Measurements from ENCODE around the gene SLC25A12. TPM values are rescaled to one million over a fixed set of nuclear protein-coding genes. Genes with fewer than 3 reads are reported as not detected.

SLC25A12 gene
- total and polyA plus RNA-seq, 2 of the 13 experiments (the other 11 are each of a cell fraction or from before 2014, with no cell fraction given), result 8.1 to 15.9 TPM

DNA sequence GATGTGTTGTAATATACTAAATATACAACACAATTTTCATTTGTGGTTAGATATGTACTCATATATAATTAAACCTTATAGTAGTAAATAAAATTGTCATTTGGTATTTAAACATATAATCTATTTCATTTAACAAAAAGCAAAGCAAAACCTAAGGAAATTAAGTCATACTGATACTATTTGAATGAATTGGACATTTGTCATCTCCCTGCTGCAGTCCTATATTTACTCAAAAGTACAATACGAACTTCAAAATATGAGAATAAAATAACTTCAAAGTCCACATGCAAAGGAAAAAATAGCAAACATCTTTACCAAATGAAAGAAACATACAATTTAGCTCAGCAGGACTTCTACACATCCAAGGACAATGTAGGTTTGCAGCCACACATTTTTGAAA lies 16.4 kb upstream of the SLC25A12 start:
- BruUV-seq (replicated peaks), result no TSS peak
- Histone ChIP-seq H3K36me3 (replicated peaks in 1 of 2; ENCODE audit: control insufficient read depth in 1 of 2, insufficient read depth in 2 of 2, low read length in 2 of 2) (no peaks in the 10 kb centered on the region), H3K27ac (ENCODE audit: extremely low read length, insufficient read depth, low read length) (no peak overlapping the region), H3K9me3 (ENCODE audit: low read length) (no peaks in the 10 kb centered on the region), H3K79me2 (ENCODE audit: insufficient read depth, low read length) (no peaks in the 10 kb centered on the region), H4K20me1 (ENCODE audit: insufficient read depth, low read length) (no peaks in the 10 kb centered on the region), H3K9ac (ENCODE audit: insufficient read depth, low read depth, low read length) (no peak overlapping the region), H3K4me1 (ENCODE audit: insufficient read depth, low read length) (peaks cover 6% of the 10 kb centered on the region; the same call in 1 of the 2 replicates), H3K27me3 (ENCODE audit: control insufficient read depth in 1 of 2, insufficient read depth in 2 of 2, low read length in 2 of 2) (peaks cover 0 to 35% of the 10 kb centered on the region in 2 experiments; a peak in 4 of 5 replicates), H3K4me2 (ENCODE audit: low read depth, low read length) (no peak overlapping the region), H2AFZ (ENCODE audit: low read length) (no peak overlapping the region), H3K4me3 (replicated peaks in 1 of 3; ENCODE audit: insufficient read depth in 1 of 3, low read depth in 2 of 3, low read length in 3 of 3) (no peak overlapping the region)
- ChIA-PET POLR2A (no interaction called here), CTCF (ENCODE audit: low intra/inter-chr PET ratio, low total read pairs) (no interaction called here)
- WGBS (ENCODE audit: low lambda C conversion rate), result 1% methylated on average over 1 of the region's 1 CpG
- intact Hi-C loops (cut with micrococcal nuclease; ENCODE audit: unreplicated experiment) (no loop called here), in situ Hi-C loops (cut with HindIII; ENCODE audit: extremely low pct_ligation_motif_present, low pct_unique_long_range_greater_than_20kb) (no loop called here)
- DNase-seq (ENCODE audit: low spot score) (no peak), FAIRE-seq (no peak), ATAC-seq (no peak)
- TF ChIP-seq, protein P1, sequence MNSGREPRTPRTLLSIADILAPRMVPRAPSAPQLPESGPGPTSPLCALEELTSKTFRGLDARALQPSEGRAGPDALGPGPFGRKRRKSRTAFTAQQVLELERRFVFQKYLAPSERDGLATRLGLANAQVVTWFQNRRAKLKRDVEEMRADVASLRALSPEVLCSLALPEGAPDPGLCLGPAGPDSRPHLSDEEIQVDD (CRISPR knock-in tag; IDR thresholded peaks at IDR 0.05; ENCODE audit: borderline replicate concordance), result no peak
- TF ChIP-seq, protein P2, sequence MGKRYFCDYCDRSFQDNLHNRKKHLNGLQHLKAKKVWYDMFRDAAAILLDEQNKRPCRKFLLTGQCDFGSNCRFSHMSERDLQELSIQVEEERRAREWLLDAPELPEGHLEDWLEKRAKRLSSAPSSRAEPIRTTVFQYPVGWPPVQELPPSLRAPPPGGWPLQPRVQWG (CRISPR knock-in tag; IDR thresholded peaks at IDR 0.05; ENCODE audit: borderline replicate concordance, low read depth), result no peak
- TF ChIP-seq, protein P3, sequence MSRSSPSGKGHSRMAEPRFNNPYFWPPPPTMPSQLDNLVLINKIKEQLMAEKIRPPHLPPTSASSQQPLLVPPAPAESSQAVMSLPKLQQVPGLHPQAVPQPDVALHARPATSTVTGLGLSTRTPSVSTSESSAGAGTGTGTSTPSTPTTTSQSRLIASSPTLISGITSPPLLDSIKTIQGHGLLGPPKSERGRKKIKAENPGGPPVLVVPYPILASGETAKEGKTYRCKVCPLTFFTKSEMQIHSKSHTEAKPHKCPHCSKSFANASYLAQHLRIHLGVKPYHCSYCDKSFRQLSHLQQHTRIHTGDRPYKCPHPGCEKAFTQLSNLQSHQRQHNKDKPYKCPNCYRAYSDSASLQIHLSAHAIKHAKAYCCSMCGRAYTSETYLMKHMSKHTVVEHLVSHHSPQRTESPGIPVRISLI (CRISPR knock-in tag; IDR thresholded peaks at IDR 0.05; ENCODE audit: borderline replicate concordance), result no peak
- no peak for TF ChIP-seq FOXA1 (IDR thresholded peaks at IDR 0.05)
- TF ChIP-seq FOXA1 (CRISPR knock-in tag; IDR thresholded peaks at IDR 0.05), result no peak
- TF ChIP-seq, protein P4, sequence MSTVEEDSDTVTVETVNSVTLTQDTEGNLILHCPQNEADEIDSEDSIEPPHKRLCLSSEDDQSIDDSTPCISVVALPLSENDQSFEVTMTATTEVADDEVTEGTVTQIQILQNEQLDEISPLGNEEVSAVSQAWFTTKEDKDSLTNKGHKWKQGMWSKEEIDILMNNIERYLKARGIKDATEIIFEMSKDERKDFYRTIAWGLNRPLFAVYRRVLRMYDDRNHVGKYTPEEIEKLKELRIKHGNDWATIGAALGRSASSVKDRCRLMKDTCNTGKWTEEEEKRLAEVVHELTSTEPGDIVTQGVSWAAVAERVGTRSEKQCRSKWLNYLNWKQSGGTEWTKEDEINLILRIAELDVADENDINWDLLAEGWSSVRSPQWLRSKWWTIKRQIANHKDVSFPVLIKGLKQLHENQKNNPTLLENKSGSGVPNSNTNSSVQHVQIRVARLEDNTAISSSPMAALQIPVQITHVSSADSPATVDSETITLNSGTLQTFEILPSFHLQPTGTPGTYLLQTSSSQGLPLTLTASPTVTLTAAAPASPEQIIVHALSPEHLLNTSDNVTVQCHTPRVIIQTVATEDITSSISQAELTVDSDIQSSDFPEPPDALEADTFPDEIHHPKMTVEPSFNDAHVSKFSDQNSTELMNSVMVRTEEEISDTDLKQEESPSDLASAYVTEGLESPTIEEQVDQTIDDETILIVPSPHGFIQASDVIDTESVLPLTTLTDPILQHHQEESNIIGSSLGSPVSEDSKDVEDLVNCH (CRISPR knock-in tag; IDR thresholded peaks at IDR 0.05), result no peak
- no peak for TF ChIP-seq ZIK1 (CRISPR knock-in tag; IDR thresholded peaks at IDR 0.05; ENCODE audit: borderline replicate concordance, low read depth)
- TF ChIP-seq, protein P5, sequence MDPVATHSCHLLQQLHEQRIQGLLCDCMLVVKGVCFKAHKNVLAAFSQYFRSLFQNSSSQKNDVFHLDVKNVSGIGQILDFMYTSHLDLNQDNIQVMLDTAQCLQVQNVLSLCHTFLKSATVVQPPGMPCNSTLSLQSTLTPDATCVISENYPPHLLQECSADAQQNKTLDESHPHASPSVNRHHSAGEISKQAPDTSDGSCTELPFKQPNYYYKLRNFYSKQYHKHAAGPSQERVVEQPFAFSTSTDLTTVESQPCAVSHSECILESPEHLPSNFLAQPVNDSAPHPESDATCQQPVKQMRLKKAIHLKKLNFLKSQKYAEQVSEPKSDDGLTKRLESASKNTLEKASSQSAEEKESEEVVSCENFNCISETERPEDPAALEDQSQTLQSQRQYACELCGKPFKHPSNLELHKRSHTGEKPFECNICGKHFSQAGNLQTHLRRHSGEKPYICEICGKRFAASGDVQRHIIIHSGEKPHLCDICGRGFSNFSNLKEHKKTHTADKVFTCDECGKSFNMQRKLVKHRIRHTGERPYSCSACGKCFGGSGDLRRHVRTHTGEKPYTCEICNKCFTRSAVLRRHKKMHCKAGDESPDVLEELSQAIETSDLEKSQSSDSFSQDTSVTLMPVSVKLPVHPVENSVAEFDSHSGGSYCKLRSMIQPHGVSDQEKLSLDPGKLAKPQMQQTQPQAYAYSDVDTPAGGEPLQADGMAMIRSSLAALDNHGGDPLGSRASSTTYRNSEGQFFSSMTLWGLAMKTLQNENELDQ (CRISPR knock-in tag; IDR thresholded peaks at IDR 0.05; ENCODE audit: borderline replicate concordance), result no peak
- no peak for TF ChIP-seq ZNF546 (CRISPR knock-in tag; conservative IDR thresholded peaks at IDR 0.05)
- no peak for TF ChIP-seq SIN3B (IDR thresholded peaks at IDR 0.05; ENCODE audit: low read length)
- TF ChIP-seq, protein P6, sequence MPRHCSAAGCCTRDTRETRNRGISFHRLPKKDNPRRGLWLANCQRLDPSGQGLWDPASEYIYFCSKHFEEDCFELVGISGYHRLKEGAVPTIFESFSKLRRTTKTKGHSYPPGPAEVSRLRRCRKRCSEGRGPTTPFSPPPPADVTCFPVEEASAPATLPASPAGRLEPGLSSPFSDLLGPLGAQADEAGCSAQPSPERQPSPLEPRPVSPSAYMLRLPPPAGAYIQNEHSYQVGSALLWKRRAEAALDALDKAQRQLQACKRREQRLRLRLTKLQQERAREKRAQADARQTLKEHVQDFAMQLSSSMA (CRISPR knock-in tag; IDR thresholded peaks at IDR 0.05), result no peak
- no peak for TF ChIP-seq TAF1 (CRISPR knock-in tag; IDR thresholded peaks at IDR 0.05)
- no peak for TF ChIP-seq KLF12 (CRISPR knock-in tag; IDR thresholded peaks at IDR 0.05; ENCODE audit: borderline replicate concordance)
- TF ChIP-seq REXO4 (CRISPR knock-in tag; IDR thresholded peaks at IDR 0.05; ENCODE audit: borderline replicate concordance), result no peak
